Ovary (tissue), 3 donors: ENCODE results near the gene TMEM184A.

Experiments
- CTCF ChIP-seq, 3 donors: fragments of 450-650 bp in 2 of 3; fragments of 200-600 bp in 1 of 3; IDR thresholded peaks; one replicate each; pipeline versions ENCODE4 v1.5.1 to v1.8.0; 2016 to 2022; ENCODE audit warnings: antibody characterized with exemption in 3 of 3, mild to moderate bottlenecking in 1 of 3
- EP300 ChIP-seq: sonication (generic); formaldehyde crosslinking; IDR thresholded peaks from one replicate; pipeline ENCODE4 v1.6.1; 2017; ENCODE audit warnings: antibody characterized with exemption
- POLR2A ChIP-seq: fragments of 450-650 bp; IDR thresholded peaks from one replicate; pipeline ENCODE4 v1.6.1; 2017; ENCODE audit warnings: antibody characterized with exemption, mild to moderate bottlenecking, moderate library complexity
- donor health status: DM: no; HTN: no; CAD: no.

GRCh38 chr7:1544896-1545416 is 11.0 kb downstream of the TMEM184A start:
- TF ChIP-seq CTCF (IDR thresholded peaks at IDR 0.05) = no peak
- no peak for TF ChIP-seq POLR2A
- TF ChIP-seq EP300 = no peak
